Measurements from ENCODE around the gene TEDDM1. TPM values are rescaled to one million over a fixed set of nuclear protein-coding genes. Genes with fewer than 3 reads are reported as not detected.

Gene TEDDM1
- total RNA-seq, 1 experiment from 2014 or later: not detected

GRCh38 chr1:182405578-182405977 lies 5.1 kb upstream of the TEDDM1 start:
- H3K9me3 Mint-ChIP-seq: peaks cover 14% of the 10 kb centered on the region
- H3K27ac Mint-ChIP-seq: no peak overlapping the region
- no peak for DNase-seq (ENCODE audit: low spot score)
- peaks cover 6% of the 10 kb centered on the region; the same call in 1 of the 2 replicates for H3K4me1 Mint-ChIP-seq
- ATAC-seq: no peak
- no peaks in the 10 kb centered on the region for H3K27me3 Mint-ChIP-seq (ENCODE audit: low read depth)
- CTCF ChIA-PET: interaction anchor here (0.9 to 1.3 kb wide), 6 partner anchors 9 to 324 kb away, joined by 4 to 12 read pairs (median 6); no protein-coding TSS in a partner anchor
- no peak overlapping the region for H3K4me3 Mint-ChIP-seq
- no peak for TF ChIP-seq CDX4 (CRISPR knock-in tag; IDR thresholded peaks at IDR 0.05; ENCODE audit: borderline replicate concordance)
- no peak for TF ChIP-seq ZNF232 (CRISPR knock-in tag; IDR thresholded peaks at IDR 0.05)
- TF ChIP-seq, protein P1, sequence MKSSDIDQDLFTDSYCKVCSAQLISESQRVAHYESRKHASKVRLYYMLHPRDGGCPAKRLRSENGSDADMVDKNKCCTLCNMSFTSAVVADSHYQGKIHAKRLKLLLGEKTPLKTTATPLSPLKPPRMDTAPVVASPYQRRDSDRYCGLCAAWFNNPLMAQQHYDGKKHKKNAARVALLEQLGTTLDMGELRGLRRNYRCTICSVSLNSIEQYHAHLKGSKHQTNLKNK (CRISPR knock-in tag; IDR thresholded peaks at IDR 0.05): no peak
- TF ChIP-seq ZBTB21 (CRISPR knock-in tag; IDR thresholded peaks at IDR 0.05; ENCODE audit: borderline replicate concordance): no peak
- TF ChIP-seq NFE2L1 (CRISPR knock-in tag; IDR thresholded peaks at IDR 0.05): no peak
- no peak for TF ChIP-seq ATF6 (CRISPR knock-in tag; IDR thresholded peaks at IDR 0.05)
- no peak for TF ChIP-seq JUN (CRISPR knock-in tag; IDR thresholded peaks at IDR 0.05)
- no peak for TF ChIP-seq MXD4 (CRISPR knock-in tag; IDR thresholded peaks at IDR 0.05; ENCODE audit: borderline replicate concordance)
- TF ChIP-seq ARID4B (CRISPR knock-in tag; IDR thresholded peaks at IDR 0.05; ENCODE audit: borderline replicate concordance): no peak
- TF ChIP-seq, protein P2, sequence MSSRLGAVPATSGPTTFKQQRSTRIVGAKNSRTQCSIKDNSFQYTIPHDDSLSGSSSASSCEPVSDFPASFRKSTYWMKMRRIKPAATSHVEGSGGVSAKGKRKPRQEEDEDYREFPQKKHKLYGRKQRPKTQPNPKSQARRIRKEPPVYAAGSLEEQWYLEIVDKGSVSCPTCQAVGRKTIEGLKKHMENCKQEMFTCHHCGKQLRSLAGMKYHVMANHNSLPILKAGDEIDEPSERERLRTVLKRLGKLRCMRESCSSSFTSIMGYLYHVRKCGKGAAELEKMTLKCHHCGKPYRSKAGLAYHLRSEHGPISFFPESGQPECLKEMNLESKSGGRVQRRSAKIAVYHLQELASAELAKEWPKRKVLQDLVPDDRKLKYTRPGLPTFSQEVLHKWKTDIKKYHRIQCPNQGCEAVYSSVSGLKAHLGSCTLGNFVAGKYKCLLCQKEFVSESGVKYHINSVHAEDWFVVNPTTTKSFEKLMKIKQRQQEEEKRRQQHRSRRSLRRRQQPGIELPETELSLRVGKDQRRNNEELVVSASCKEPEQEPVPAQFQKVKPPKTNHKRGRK (CRISPR knock-in tag; IDR thresholded peaks at IDR 0.05; ENCODE audit: borderline replicate concordance): no peak
- no peak for TF ChIP-seq ZNF416 (CRISPR knock-in tag; IDR thresholded peaks at IDR 0.05)
- TF ChIP-seq, protein P3, sequence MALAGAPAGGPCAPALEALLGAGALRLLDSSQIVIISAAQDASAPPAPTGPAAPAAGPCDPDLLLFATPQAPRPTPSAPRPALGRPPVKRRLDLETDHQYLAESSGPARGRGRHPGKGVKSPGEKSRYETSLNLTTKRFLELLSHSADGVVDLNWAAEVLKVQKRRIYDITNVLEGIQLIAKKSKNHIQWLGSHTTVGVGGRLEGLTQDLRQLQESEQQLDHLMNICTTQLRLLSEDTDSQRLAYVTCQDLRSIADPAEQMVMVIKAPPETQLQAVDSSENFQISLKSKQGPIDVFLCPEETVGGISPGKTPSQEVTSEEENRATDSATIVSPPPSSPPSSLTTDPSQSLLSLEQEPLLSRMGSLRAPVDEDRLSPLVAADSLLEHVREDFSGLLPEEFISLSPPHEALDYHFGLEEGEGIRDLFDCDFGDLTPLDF (CRISPR knock-in tag; IDR thresholded peaks at IDR 0.05): no peak
- no peak for TF ChIP-seq NFYB (CRISPR knock-in tag; conservative IDR thresholded peaks at IDR 0.05; ENCODE audit: low read depth)
- TF ChIP-seq, protein P4, sequence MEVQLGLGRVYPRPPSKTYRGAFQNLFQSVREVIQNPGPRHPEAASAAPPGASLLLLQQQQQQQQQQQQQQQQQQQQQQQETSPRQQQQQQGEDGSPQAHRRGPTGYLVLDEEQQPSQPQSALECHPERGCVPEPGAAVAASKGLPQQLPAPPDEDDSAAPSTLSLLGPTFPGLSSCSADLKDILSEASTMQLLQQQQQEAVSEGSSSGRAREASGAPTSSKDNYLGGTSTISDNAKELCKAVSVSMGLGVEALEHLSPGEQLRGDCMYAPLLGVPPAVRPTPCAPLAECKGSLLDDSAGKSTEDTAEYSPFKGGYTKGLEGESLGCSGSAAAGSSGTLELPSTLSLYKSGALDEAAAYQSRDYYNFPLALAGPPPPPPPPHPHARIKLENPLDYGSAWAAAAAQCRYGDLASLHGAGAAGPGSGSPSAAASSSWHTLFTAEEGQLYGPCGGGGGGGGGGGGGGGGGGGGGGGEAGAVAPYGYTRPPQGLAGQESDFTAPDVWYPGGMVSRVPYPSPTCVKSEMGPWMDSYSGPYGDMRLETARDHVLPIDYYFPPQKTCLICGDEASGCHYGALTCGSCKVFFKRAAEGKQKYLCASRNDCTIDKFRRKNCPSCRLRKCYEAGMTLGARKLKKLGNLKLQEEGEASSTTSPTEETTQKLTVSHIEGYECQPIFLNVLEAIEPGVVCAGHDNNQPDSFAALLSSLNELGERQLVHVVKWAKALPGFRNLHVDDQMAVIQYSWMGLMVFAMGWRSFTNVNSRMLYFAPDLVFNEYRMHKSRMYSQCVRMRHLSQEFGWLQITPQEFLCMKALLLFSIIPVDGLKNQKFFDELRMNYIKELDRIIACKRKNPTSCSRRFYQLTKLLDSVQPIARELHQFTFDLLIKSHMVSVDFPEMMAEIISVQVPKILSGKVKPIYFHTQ (CRISPR knock-in tag; IDR thresholded peaks at IDR 0.05): no peak
- TF ChIP-seq IRF2 (CRISPR knock-in tag; IDR thresholded peaks at IDR 0.05; ENCODE audit: borderline replicate concordance, low read depth): no peak
- no peak for TF ChIP-seq CREM (CRISPR knock-in tag; IDR thresholded peaks at IDR 0.05)
- no peak for TF ChIP-seq ZNF121 (CRISPR knock-in tag; IDR thresholded peaks at IDR 0.05)
- TF ChIP-seq ELF4 (CRISPR knock-in tag; IDR thresholded peaks at IDR 0.05; ENCODE audit: low read depth): no peak
- POLR2A ChIA-PET: no interaction called here
- H3K36me3 Mint-ChIP-seq: peaks cover 6% of the 10 kb centered on the region

Data from WTC11 (cell line).